NOMO-1 treated with DMSO at 0.1 percent for 48 hours (cell line): ENCODE measurements around the gene RTN4IP1.
"Not testable (repeated sequence)": the region's sequence is repeated elsewhere in the genome, so short reads cannot be mapped to it uniquely, and the experiment has no call there.

Experiments used
- DNase-seq: peaks from one replicate; lab custom pipeline; 2025; ENCODE audit not compliant: unreplicated experiment; lab: John Stamatoyannopoulos, UW

Gene RTN4IP1

DNA sequence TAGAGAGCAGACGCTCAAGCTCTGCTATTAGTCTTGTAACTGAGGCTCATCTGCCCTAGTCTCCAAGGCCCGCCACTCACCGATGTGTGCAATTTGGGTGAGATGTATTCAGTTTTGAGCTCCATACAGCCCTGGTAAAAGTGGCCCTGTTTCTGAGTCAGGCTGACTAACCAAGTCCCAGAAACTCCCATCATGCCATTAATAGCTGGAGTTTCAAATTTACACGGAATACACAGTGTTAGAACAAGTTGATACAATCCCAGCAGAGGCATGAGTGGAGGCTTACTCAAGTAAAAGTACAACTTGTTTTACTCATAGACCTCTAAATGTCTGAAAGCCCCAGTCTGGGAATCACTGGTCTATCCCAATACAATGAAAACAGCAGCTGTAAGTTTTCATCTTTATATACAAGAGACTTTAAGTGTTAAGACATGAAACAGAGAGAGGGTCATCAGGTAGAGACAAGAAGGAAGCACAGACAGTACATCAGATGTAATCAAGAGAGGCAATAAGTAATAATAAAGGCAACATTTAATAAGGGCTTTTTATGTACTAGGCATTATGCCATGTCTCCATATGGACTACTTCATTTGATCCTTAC is 42.4 kb downstream of the RTN4IP1 start:
- DNase-seq: no peak

DNA sequence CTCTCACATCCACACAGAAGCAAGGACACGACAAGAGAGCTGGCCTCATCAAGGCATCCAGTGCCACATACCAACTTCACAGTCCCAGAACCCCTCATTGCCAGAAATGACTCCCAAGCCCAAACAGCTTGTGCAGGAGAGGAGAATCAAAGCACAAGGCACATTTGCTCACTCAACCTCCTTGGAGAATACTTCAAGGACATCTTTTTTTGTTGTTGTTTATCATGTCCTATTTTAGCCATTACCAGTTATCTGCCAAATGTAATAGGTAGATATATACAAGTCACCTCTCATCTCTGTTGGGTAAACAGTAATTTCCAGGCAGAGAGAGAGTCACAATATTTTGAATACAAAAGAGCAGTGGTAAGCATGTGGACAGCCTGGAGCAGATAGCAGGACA is 47.8 kb downstream of the RTN4IP1 start:
- DNase-seq: no peak

DNA sequence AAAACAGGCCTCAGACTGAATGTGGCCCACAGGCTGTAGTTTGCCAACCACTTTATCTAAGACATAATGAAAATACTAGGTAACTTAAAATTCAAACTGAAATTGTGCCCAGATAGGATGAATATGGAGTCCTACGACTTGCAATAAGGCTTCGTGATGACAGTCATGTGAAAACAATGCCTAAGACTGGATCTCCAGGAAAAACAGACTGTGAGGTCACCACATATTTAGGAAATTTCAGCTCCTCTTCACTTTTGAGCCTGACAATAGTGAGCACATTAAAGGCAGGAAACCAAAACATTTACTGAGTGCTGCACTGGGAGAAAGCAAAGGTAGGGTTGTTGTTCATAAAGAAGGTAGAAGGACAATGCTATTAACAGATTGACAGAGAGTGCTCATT is 50.0 kb downstream of the RTN4IP1 start:
- no peak for DNase-seq

DNA sequence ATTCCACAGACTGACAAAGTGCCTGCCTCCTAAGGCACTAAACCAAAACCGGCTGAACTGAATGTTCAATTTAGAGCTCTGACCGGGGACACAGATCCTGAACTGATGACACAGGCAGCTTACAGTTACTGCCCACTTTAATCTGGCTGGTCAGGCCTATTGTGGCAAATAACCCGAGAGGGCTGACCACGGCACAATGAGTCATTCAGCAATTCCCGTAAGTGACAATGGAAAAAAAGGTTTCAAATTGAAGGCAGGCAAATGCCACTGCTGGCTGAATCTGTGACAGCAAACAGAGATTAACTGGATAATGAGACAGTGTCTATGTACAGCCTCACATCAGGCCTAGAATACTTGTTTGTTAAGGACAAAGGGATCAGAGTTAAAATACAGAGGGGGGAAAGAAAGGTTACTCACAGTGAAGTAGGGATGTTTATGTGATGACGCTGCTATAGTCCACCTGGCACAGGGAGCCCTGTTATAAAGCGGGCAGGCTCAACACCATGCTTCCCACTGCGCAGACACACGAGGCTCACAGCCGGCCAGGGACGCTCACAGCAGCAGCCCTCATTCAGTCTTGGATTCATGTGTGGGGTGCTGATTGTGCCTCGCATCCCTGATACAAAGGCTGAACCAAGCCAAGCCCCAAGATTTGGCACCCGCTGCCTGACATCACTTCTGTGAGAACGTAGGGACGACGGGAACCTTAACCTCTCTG is 54.4 kb downstream of the RTN4IP1 start:
- DNase-seq: no peak

DNA sequence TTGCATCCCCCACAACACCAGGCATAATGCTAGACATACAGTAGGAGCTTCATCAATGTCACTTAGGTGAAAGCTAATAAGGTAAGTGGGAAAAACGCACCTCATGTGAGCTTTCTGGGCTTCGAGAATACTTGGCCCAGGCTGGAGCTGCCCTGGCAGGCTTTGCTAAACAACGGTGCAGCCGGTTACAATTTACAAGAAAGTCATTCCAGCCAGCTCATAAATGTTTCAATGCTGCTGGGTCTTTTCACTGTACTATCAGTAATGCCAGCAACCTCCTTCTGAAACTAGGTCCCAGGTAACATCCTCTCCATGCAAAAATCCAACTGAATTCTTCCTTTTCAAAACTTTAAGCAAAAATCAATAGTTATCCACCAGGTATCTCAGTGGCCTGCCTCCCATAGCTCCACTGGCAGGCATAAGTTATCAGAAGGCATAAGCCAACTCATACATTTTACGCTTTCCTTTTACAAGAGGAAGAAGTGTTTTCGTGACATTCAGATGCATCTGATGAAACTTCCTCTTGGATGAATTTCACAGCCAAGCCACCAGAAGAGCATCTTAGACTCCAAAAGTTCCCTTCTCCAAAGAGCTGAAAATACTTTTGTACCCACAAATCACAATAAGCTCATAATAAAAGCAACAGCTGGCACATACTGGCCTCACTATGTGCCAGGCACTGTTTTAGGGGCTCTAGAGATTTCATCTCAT is 56.3 kb downstream of the RTN4IP1 start:
- DNase-seq: peak; percentile 21

DNA sequence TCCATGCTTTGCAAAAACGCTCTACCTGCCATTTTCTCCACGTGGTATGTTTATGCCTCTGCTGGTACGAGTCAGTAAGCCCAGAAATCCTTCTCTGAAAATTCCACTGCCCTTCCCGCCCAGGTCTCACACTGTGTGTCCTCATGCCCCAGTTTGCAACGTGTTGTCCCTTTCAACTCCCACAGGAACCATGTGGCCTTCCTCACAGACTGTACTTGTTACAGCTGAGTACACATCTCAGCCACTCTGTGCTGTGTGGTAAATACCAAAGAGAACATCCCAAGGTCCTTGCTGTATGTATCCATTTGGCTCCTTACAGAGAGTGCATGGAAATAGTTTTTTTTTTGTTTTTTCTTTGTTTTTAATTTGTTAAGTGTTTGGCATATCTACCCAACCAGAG is 56.9 kb downstream of the RTN4IP1 start:
- DNase-seq: no peak

DNA sequence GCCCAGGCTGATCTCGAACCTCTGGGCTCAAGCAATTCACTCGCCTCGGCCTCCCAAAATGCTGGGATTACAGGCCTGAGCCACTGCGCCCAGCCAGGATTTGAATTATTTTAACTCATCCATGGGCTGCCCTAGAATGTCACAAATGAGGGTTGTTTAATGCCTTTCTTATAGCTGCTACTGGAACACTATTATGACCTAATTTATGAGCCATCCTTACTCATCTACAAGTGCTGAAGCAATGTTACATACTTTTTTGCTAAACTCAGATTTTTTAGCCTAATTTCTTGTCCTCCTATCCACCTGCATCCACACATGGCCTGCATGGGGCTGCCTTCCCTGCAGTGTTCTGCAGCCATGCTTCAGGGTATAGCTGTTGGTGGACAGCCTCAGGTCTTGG is 59.9 kb downstream of the RTN4IP1 start:
- DNase-seq: no peak

DNA sequence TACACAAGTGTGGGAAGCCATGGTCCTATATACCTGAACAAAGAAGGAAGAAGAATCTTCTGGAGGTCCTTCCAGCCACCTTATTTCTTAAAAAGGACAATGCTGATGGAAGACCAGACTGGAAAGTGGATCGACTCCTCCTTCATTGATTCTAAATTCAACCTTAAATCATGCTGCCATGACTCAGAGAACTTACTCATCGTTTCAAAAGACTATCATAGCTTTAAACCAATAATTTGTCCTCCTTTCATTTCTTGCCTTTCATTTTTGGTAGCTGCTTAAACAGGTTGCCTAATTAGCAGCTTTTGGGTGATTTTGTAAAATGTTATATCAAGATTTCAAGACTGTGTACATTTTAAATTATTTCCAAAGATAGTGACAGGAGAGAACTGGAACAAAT is 60.8 kb downstream of the RTN4IP1 start:
- no peak for DNase-seq

DNA sequence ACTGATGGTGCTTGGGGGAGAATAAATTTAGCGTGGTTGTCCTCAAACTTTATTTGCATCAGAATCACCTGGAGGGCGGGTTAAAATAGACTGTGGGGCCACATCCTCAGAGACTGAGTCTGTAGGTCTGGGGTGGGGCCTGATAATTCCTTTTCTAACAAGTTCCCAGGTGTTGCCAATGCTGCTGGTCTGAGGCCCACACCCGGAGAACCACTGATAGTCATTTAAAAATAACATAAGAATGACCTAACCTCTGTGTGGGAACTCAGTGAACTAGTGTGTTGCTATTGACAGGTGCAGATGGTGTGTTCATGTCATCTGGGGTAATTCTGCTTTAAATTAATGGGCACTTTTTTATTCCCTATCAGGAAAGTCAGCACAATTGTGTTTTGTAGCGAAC is 64.8 kb downstream of the RTN4IP1 start:
- no peak for DNase-seq

DNA sequence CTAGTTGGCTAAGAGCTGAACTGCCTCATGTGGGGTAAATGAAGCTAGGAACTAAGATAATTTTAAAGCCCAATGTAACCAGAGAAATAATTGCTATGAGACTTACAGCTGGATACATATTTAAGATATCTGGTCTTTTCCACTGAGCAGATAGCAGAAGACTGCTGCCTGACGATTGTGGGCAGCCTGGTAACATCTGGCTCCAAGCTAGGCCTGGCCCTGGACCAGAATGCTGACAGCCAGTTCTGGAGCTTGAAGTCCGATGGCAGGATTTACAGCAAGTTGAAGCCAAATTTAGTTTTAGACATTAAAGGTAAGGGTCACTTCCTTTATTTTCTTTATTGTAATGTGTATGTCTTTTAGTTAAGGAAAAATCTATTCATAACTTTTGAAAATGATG is 65.7 kb downstream of the RTN4IP1 start:
- no peak for DNase-seq

DNA sequence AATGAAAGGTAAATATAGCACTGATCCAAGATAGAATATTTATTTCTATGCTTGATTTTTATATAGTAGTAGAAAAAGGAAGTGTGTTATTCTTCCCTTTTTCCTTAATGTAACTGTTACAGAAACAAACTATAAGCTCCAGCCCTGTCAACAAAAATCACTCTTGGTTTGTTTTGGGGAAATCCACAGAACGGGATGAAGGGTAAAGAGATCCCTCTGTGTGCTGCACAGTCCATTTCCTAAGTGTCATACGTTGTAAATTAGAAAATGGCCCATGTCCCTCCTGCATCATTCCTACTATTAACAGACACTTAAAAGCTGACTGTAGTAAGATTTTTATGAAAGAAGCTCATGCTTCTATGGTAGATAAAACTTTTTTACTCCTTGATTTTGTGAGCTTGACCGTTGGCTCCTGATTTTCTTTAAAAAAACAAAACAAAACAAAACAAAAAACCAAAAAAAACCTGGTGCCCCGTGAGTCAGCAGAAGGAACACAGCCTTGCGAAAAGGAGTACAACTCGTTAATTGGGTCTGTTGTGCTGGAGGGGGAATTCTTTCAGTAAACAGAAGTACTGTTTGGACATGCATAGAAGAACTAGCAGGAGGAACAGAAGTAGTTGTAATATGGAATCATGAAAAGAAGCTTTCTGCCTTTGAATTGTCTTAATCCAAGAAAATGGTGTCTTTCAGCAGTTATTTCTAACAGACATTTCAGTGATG is 67.5 kb downstream of the RTN4IP1 start:
- peak; percentile 9 for DNase-seq

DNA sequence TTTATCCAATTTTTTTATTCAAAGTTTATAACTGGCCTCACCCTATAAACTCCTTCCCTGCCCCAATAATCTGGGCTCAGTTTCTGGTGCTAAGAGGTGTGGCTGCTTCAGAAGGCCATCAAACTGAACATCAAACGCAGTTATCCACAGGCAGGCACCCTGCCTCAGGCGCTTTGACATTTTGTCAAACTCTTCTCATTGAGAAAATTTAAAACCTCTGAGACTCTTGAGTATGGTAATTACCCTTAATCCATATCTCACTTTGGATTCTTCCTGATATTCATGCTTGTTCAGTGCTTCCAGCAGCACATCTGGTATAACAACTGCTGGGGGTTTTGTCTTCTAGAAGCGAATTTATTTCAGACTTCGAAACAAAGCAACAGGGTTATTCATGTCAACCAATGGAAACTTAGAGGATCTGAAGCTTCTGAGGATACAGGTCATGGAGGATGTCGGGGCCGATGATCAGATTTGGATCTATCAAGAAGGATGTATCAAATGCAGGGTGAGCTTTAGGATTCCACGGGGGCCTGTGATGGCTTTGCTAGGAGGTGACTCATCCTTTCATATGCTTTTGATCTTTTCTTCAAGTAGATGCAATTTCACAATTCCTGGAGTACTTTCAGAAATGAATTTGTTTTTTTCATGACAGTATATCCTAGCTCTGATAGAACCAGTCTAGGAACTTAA is 68.2 kb downstream of the RTN4IP1 start:
- peak; percentile 64 for DNase-seq

DNA sequence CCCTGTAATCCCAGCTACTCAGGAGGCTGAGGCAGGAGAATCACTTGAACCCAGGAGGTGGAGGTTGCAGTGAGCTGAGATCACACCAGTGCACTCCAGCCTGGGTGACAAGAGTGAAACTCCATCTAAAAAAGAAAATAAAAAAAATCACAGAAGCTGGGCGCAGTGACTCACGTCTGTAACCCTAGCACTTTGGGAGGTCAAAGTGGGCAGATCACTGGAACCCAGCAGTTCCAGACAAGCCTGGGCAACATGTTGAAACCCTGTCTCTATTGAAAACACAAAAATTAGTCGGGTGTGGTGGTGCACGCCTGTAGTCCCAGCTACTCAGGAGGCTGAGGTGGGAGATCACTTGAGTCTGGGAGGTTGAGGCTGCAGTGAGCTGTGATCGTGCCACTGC is 69.6 kb downstream of the RTN4IP1 start:
- not testable (repeated sequence) for DNase-seq

DNA sequence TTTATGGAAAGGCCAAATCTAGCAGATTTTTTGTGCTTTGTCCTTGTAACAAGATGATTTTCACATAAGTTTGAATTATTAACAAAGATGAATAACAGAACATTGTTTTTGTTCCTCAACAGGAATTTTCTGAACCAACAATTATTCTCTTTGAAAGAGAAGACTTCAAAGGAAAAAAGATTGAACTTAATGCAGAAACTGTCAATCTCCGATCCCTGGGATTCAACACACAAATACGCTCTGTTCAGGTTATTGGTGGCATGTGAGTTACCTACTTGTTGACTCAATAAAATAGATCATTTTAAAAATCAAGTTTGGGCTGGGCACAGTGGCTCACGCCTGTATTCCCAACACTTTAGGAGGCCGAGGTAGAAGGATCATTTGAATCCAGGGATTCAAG is 70.9 kb downstream of the RTN4IP1 start:
- no peak for DNase-seq

DNA sequence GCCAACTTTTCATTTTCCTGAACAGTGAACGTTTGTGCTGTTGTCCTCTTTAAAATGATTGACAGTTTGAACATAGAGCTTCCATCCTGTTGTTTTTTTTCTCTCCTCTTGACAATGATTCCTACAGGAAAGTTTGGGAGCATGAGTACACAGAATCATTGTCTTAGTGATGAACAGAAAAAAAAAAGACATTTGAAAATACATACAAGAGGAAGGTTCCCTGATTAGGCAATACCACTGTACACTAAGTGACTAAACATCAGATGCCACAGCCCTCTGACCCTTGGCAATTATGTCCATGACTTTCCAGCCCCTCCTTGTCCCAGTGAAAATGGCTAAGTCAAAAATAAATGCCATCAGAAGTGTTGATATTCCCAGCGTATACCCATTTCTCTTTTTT is 71.5 kb downstream of the RTN4IP1 start:
- DNase-seq: no peak

DNA sequence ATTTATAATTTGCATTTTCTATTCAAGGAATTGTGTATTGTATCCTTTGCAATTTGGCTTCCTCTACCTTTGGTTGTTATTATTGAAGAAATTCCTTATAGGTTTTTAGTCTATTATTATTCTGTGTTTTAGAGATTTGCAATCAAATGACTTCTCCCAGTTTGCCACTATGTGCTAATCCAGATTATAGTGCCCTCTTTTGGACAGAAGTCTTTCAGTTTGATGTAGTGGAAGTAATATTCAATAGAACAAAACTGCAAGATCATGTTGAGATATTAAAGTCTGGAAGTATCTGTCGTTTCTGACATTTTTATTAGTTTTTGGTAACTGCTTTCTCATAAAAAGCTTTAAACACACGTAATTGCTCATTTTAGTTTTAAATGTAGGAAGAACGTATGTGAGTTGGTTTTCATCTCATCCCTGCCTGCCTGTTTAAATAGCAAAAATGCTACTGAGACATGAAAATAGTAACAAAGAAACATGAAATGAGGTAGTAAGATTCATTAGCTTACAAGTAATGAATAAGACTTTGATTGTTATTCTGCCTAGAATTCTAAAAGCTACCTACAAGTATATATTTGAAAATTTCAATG is 72.8 kb downstream of the RTN4IP1 start:
- peak; percentile 50 for DNase-seq

DNA sequence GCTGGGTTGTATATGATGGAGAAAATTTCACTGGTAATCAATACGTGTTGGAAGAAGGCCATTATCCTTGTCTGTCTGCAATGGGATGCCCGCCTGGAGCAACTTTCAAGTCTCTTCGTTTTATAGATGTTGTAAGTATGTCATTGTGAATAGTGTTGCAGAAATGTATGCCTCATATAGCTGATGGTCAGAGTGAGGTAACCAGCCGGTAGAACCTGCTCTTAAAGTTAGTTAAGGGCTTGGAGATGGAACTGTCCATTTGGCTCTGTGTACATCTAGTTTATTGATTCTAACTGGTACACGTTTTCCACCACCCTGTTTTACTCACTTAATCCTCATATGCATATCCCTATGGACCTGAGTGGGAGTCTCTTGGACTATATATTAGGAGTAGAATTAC is 73.5 kb downstream of the RTN4IP1 start:
- no peak for DNase-seq

DNA sequence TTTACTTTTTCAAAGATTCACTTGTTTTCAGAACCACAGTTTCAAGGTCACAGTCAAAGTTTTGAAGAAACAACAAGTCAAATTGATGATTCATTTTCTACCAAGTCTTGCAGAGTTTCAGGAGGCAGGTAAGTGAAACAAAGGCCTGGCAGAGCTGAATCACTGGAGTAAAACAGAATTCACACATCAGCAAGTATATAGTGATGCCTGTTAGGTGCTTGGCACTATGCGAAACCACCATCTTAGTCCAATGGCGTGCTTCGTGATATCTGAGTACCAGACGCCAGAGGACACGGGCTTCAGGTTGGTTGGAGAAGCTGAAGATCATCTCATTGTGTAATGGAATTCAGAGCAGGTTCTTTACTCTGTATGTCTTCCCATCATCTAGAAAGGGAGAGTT is 75.9 kb downstream of the RTN4IP1 start:
- no peak for DNase-seq

DNA sequence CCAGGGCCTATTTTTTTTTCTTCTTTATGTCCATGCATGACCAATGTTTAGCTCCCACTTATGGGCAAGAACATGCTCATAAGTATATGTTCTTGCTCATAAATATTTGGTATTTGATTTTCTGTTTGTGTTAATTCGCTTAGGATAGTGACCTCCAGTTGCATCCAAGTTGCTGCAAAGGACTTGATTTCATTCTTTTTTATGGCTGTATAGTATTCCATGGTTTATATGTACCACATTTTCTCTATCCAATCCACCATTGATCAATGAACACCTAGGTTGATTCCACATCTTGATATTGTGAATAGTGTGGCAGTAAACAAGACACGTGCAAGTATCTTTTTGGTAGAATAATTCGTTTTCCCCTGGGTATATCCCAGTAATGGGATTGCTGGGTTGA is 78.1 kb downstream of the RTN4IP1 start:
- DNase-seq: no peak

DNA sequence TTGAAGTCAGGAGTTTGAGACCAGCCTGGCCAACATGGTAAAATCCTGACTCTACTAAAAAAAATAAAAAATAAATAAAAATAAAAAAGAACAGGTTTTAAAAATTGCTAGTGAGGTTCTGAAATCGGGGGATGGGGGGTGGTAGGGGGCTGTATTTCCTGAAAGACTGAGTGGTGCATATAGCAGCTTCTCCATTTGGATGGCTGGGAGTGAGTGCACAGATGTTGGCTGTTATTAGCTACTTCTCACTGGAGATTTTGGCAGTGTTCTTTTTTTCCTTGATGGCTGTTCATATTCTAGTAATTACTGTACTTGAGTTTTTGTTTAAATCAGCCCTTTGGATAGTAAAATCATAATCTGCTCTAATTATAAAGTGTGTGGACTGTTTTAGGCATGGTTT is 79.8 kb downstream of the RTN4IP1 start:
- DNase-seq: no peak

DNA sequence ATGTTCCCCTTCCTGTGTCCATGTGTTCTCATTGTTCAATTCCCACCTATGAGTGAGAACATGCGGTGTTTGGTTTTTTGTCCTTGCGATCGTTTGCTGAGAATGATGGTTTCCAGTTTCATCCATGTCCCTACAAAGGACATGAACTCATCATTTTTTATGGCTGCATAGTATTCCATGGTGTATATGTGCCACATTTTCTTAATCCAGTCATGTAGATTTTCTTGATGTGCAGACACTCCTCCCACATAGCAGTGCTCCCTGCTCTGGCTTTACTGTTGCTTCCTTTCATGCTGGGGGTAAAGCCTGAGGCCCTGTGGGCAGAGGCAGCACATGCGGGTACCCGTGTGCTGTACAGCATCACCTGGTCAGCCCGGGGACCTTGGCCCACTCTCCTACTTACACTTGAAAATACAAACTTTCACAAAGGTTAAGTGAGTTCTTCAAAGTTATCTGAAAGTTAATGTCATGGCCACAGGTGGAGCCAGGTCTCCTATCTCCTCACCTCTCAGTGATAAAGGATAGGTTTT is 80.3 kb downstream of the RTN4IP1 start:
- DNase-seq: not testable (repeated sequence)
